A549 (cell line): Measurements from ENCODE around the gene TENM3. TPM values are rescaled to one million over a fixed set of nuclear protein-coding genes. Genes with fewer than 3 reads are reported as not detected.

Source experiments
- ATAC-seq, 2 experiments: fragments of 200-7000 bp in 1 of 2; fragments of >200 bp in 1 of 2; cut with Nextera tagmentation in 1 of 2; cut with Tn5 transposase in 1 of 2; 3 replicates each; pipeline versions ENCODE4 v1.8.0 to v1.9.1; 2018 to 2020; ENCODE audit warnings: mild to moderate bottlenecking in 1 of 2, moderate library complexity in 1 of 2
- CTCF ChIA-PET: fragments of 300-600 bp; sonication (Branson Sonifier 250); formaldehyde crosslinking; extraction: SDS; loops from one replicate; lab custom pipeline; 2021; ENCODE audit warnings: antibody characterized with exemption, inconsistent platforms; lab: Yijun Ruan, JAX
- POLR2A ChIA-PET: fragments of 350-600 bp; formaldehyde crosslinking; extraction: SDS; loops from one replicate; lab custom pipeline; 2021; ENCODE audit warnings: antibody characterized with exemption, inconsistent platforms; lab: Yijun Ruan, JAX
- DNase-seq, 2 experiments: peaks; one replicate each; pipeline versions ENCODE4 v3.0.0 to v3.0.0-alpha.2; 2011 to 2016; ENCODE audit warnings: low read depth in 1 of 2, low spot score in 1 of 2
- FAIRE-seq: peaks from 2 replicates; lab custom pipeline; 2011; peaks lifted over from hg19 to GRCh38; lab: Jason Lieb, UNC
- H3K27ac ChIP-seq, 2 experiments: fragments of >200 bp; sonication (Bioruptor Twin); formaldehyde crosslinking; 3 replicates each; pipeline ENCODE4 v1.5.1; 2016 to 2017
- H3K4me1 ChIP-seq: fragments of >200 bp; sonication (Bioruptor Twin); formaldehyde crosslinking; 3 replicates; pipeline ENCODE4 v1.6.1; 2016
- H3K4me2 ChIP-seq: fragments of >200 bp; sonication (Bioruptor Twin); formaldehyde crosslinking; 3 replicates; pipeline ENCODE4 v1.6.1; 2016
- H3K4me3 ChIP-seq: fragments of >200 bp; sonication (Bioruptor Twin); formaldehyde crosslinking; 3 replicates; pipeline ENCODE4 v1.5.1; 2016
- H3K9me3 ChIP-seq: fragments of >200 bp; sonication (Bioruptor Twin); formaldehyde crosslinking; 3 replicates; pipeline ENCODE4 v1.6.1; 2016
- ATOH8 ChIP-seq: fragments of 250-450 bp; sonication (Bioruptor Pico); IDR thresholded peaks from 2 replicates; pipeline ENCODE4 v1.5.0; 2020; ENCODE audit warnings: low read depth, mild to moderate bottlenecking, moderate library complexity
- BHLHE40 ChIP-seq: IDR thresholded peaks from 2 replicates; pipeline ENCODE4 v1.6.1; 2012; ENCODE audit warnings: low read depth, low read length, inconsistent platforms
- CHD4 ChIP-seq: fragments of 200-600 bp; sonication (generic); IDR thresholded peaks from 2 replicates; pipeline ENCODE4 v1.6.1; 2016; ENCODE audit warnings: antibody characterized with exemption, mild to moderate bottlenecking, borderline replicate concordance
- E2F6 ChIP-seq: IDR thresholded peaks from 2 replicates; pipeline ENCODE4 v1.6.1; 2012; ENCODE audit warnings: low read depth, borderline replicate concordance
- ELK1 ChIP-seq: fragments of 150-350 bp; IDR thresholded peaks from 2 replicates; pipeline ENCODE4 v1.6.1; 2014; ENCODE audit warnings: low read depth, mild to moderate bottlenecking, low read length
- EP300 ChIP-seq, 2 experiments: fragments of >200 bp; sonication (Bioruptor Twin); formaldehyde crosslinking; IDR thresholded peaks; 2 replicates in 1 of 2; 3 replicates in 1 of 2; pipeline ENCODE4 v1.6.1; 2016 to 2017
- FOSB ChIP-seq: fragments of 250-450 bp; sonication (Bioruptor Pico); IDR thresholded peaks from 2 replicates; pipeline ENCODE4 v1.5.0; 2020; ENCODE audit warnings: mild to moderate bottlenecking, moderate library complexity
- FOXS1 ChIP-seq: fragments of 250-450 bp; sonication (Bioruptor Pico); IDR thresholded peaks from 2 replicates; pipeline ENCODE4 v1.5.0; 2020; ENCODE audit warnings: mild to moderate bottlenecking, moderate library complexity
- HEYL ChIP-seq: fragments of 250-450 bp; sonication (Bioruptor Pico); IDR thresholded peaks from 2 replicates; pipeline ENCODE4 v1.8.0; 2021; ENCODE audit warnings: mild to moderate bottlenecking, moderate library complexity
- HOXA7 ChIP-seq: fragments of 250-450 bp; sonication (Bioruptor Pico); IDR thresholded peaks from 2 replicates; pipeline ENCODE4 v1.5.0; 2020; ENCODE audit warnings: mild to moderate bottlenecking, moderate library complexity
- JUNB ChIP-seq: fragments of >200 bp; sonication (Bioruptor Twin); formaldehyde crosslinking; IDR thresholded peaks from 2 replicates; pipeline ENCODE4 v1.6.1; 2016
- KDM1A ChIP-seq: fragments of 200-600 bp; sonication (generic); IDR thresholded peaks from 2 replicates; pipeline ENCODE4 v1.6.1; 2016; ENCODE audit warnings: low read depth, mild to moderate bottlenecking
- MAX ChIP-seq: IDR thresholded peaks from 2 replicates; pipeline ENCODE4 v1.6.1; 2012
- MAZ ChIP-seq: fragments of 150-350 bp; IDR thresholded peaks from 2 replicates; pipeline ENCODE4 v1.6.1; 2014; ENCODE audit warnings: antibody characterized with exemption, low read depth, low read length, borderline replicate concordance
- NFE2L2 ChIP-seq: fragments of 150-350 bp; conservative IDR thresholded peaks from 2 replicates; pipeline ENCODE4 v1.6.1; 2014; ENCODE audit warnings: low read length
- NPAS2 ChIP-seq: fragments of 250-450 bp; sonication (Bioruptor Pico); IDR thresholded peaks from 2 replicates; pipeline ENCODE4 v1.8.0; 2022; ENCODE audit warnings: mild to moderate bottlenecking, moderate library complexity, borderline replicate concordance
- POLR2A ChIP-seq: IDR thresholded peaks from 2 replicates; pipeline ENCODE4 v1.6.1; 2012; ENCODE audit warnings: mild to moderate bottlenecking, low read length
- RARB ChIP-seq: fragments of 250-450 bp; sonication (Bioruptor Pico); IDR thresholded peaks from 2 replicates; pipeline ENCODE4 v1.8.0; 2021; ENCODE audit warnings: mild to moderate bottlenecking, moderate library complexity
- RCOR1 ChIP-seq: fragments of 150-350 bp; IDR thresholded peaks from 2 replicates; pipeline ENCODE4 v1.6.1; 2014; ENCODE audit warnings: antibody characterized with exemption, low read length, low read depth
- RFX5 ChIP-seq: fragments of 450-650 bp; IDR thresholded peaks from 2 replicates; pipeline ENCODE4 v1.7.1; 2014; ENCODE audit warnings: antibody characterized with exemption, mild to moderate bottlenecking, moderate library complexity
- RNF2 ChIP-seq: fragments of 200-600 bp; sonication (generic); IDR thresholded peaks from 2 replicates; pipeline ENCODE4 v1.6.1; 2016; ENCODE audit warnings: low read depth, mild to moderate bottlenecking, antibody characterized with exemption, moderate library complexity, borderline replicate concordance
- SMC3 ChIP-seq: fragments of >200 bp; sonication (Bioruptor Twin); formaldehyde crosslinking; IDR thresholded peaks from 3 replicates; pipeline ENCODE4 v1.6.1; 2018; ENCODE audit warnings: inconsistent platforms
- TP53 ChIP-seq: fragments of 250-450 bp; sonication (Bioruptor Pico); IDR thresholded peaks from 2 replicates; pipeline ENCODE4 v1.5.0; 2021; ENCODE audit warnings: mild to moderate bottlenecking, moderate library complexity
- ZSCAN20 ChIP-seq: fragments of 250-450 bp; sonication (Bioruptor Pico); IDR thresholded peaks from 2 replicates; pipeline ENCODE4 v1.8.0; 2022; ENCODE audit warnings: mild to moderate bottlenecking, moderate library complexity
- WGBS: methylation state at CpG from one replicate; pipeline ENCODE4 v1.1.6; 2017; ENCODE audit errors: missing lambda C conversion rate; 5-methylcytosine and 5-hydroxymethylcytosine counted together
- polyA plus RNA-seq, 4 experiments: library from polyadenylated mRNA; depleted of rRNA in 3 of 4; stranded (reverse); fragments of >200 nt; fragmentation: RNase III in 1 of 4; extraction: RNeasy Plus Mini Kit Qiagen cat#74134 plus additional on column Dnase treatment in 1 of 4; gene quantifications; 2 replicates in 3 of 4; 3 replicates in 1 of 4; pipeline ENCODE4 v1.2.3, GENCODE V29; 2011 to 2017

TENM3 gene
- polyA plus RNA-seq, 2 of the 4 experiments (the other 2 are of a cell fraction) = 2.4 to 7.3 TPM

- POLR2A ChIA-PET = no interaction called here
Observed at GRCh38 chr4:182277377-182277776, 34.2 kb downstream of the TENM3 start.

GRCh38 chr4:182278729-182279128, 35.5 kb downstream of the TENM3 start:
- FAIRE-seq (no peak), ATAC-seq (no peak), DNase-seq (no peak)
- ChIA-PET POLR2A (no interaction called here), CTCF (interaction anchor here (0.9 kb wide), 1 partner anchor 10 kb away, joined by 4 read pairs; no protein-coding TSS in a partner anchor)
- Histone ChIP-seq H3K4me3 (no peak overlapping the region), H3K9me3 (no peaks in the 10 kb centered on the region), H3K4me1 (no peaks in the 10 kb centered on the region), H3K27ac (no peak overlapping the region), H3K4me2 (no peak overlapping the region)
- TF ChIP-seq KDM1A (no peak), MAZ (no peak), ZSCAN20 (CRISPR knock-in tag) (no peak), RCOR1 (no peak)
- WGBS = 50% methylated on average over 11 of the region's 11 CpGs

More at GRCh38 chr4:182277377-182277776, 34.2 kb downstream of the TENM3 start:
- DNase-seq = no peak
- Histone ChIP-seq H3K4me1 (no peaks in the 10 kb centered on the region), H3K4me2 (no peak overlapping the region)
- no peak for ATAC-seq
- TF ChIP-seq E2F6 = no peak
- TF ChIP-seq MAZ = no peak
- TF ChIP-seq NPAS2 = no peak
- TF ChIP-seq ZSCAN20 (CRISPR knock-in tag) = no peak
- TF ChIP-seq RNF2 = no peak
- no peak for TF ChIP-seq HOXA7 (CRISPR knock-in tag)
- no peak for TF ChIP-seq POLR2A
- TF ChIP-seq, all 56 proteins: peak for 0
- no peak overlapping the region for H3K4me3 ChIP-seq
- FAIRE-seq = no peak
- CTCF ChIA-PET = no interaction called here
- WGBS = 84% methylated on average over 2 of the region's 2 CpGs
- no peaks in the 10 kb centered on the region for H3K9me3 ChIP-seq
- H3K27ac ChIP-seq = no peak overlapping the region

- no peak for DNase-seq
- 50% methylated on average over 7 of the region's 7 CpGs for WGBS
- TF ChIP-seq E2F6 (no peak), RNF2 (no peak), TP53 (CRISPR knock-in tag) (no peak), MAZ (no peak), MAX (no peak), FOSB (CRISPR knock-in tag) (no peak), BHLHE40 (no peak), RARB (CRISPR knock-in tag) (no peak), HEYL (CRISPR knock-in tag) (no peak), RFX5 (no peak)
- no peak overlapping the region for H3K27ac ChIP-seq
- ATAC-seq = no peak
- H3K4me2 ChIP-seq = no peak overlapping the region
- ChIA-PET CTCF (no interaction called here), POLR2A (no interaction called here)
- H3K4me3 ChIP-seq = no peak overlapping the region
- H3K9me3 ChIP-seq = no peaks in the 10 kb centered on the region
- no peaks in the 10 kb centered on the region for H3K4me1 ChIP-seq
- FAIRE-seq = no peak
Observed at GRCh38 chr4:182280436-182281111, 37.4 kb downstream of the TENM3 start.

GRCh38 chr4:182286035-182286434, 42.8 kb downstream of the TENM3 start:
- WGBS = 65% methylated on average over 3 of the region's 3 CpGs
- TF ChIP-seq FOXS1 (CRISPR knock-in tag) = no peak
- no peak for TF ChIP-seq NFE2L2
- no peak for TF ChIP-seq EP300 (IDR thresholded peaks at IDR 0.05)
- TF ChIP-seq ELK1 = no peak
- TF ChIP-seq TP53 (CRISPR knock-in tag) = no peak
- TF ChIP-seq ATOH8 (CRISPR knock-in tag) = no peak
- no peak for TF ChIP-seq CHD4
- no peak for TF ChIP-seq JUNB
- no peak for TF ChIP-seq SMC3
- POLR2A ChIA-PET = no interaction called here
- CTCF ChIA-PET = no interaction called here
- Histone ChIP-seq H3K4me2 (no peak overlapping the region), H3K4me3 (no peak overlapping the region), H3K9me3 (no peaks in the 10 kb centered on the region), H3K27ac (no peak overlapping the region), H3K4me1 (no peaks in the 10 kb centered on the region)
- ATAC-seq (no peak), FAIRE-seq (no peak), DNase-seq (no peak)
